ENCODE data around the gene LCE1F. TPM values are rescaled to one million over a fixed set of nuclear protein-coding genes. Genes with fewer than 3 reads are reported as not detected.
A peak's percentile ranks its signal among the peaks of the same experiment; 100 is the strongest.

LCE1F gene
- total RNA-seq, 1 donor = not detected

- no peak for TF ChIP-seq CTCF (IDR thresholded peaks at IDR 0.05; ENCODE audit: insufficient read depth, low read depth, low read length)
- no peak for DNase-seq (ENCODE audit: low read depth)
- no peak overlapping the region for H3K4me3 ChIP-seq (ENCODE audit: low read depth, low read length)
Measured at GRCh38 chr1:152768847-152769533, 6.0 kb upstream of the LCE1F start.

- no peak overlapping the region for H3K4me3 ChIP-seq (ENCODE audit: low read depth, low read length)
- TF ChIP-seq CTCF (IDR thresholded peaks at IDR 0.05; ENCODE audit: insufficient read depth, low read depth, low read length) = no peak
- no peak for DNase-seq (ENCODE audit: low read depth)
Measured at GRCh38 chr1:152770411-152770810, 4.5 kb upstream of the LCE1F start.

- H3K4me3 ChIP-seq (ENCODE audit: low read depth, low read length) = no peak overlapping the region
- TF ChIP-seq CTCF (IDR thresholded peaks at IDR 0.05; ENCODE audit: insufficient read depth, low read depth, low read length) = no peak
- no peak for DNase-seq (ENCODE audit: low read depth)
Measured at GRCh38 chr1:152776361-152776760, 1.4 kb downstream of the LCE1F start.

- H3K4me3 ChIP-seq (ENCODE audit: low read depth, low read length) = no peak overlapping the region
- DNase-seq (ENCODE audit: low read depth) = no peak
- peak; percentile 13 for TF ChIP-seq CTCF (IDR thresholded peaks at IDR 0.05; ENCODE audit: insufficient read depth, low read depth, low read length)
Measured at GRCh38 chr1:152777510-152778137, 2.7 kb downstream of the LCE1F start.

GRCh38 chr1:152783095-152783494 is 8.2 kb downstream of the LCE1F start:
- TF ChIP-seq CTCF (IDR thresholded peaks at IDR 0.05; ENCODE audit: insufficient read depth, low read depth, low read length) = no peak
- DNase-seq (ENCODE audit: low read depth) = no peak
- no peak overlapping the region for H3K4me3 ChIP-seq (ENCODE audit: low read depth, low read length)

- no peak for DNase-seq (ENCODE audit: low read depth)
- no peak for TF ChIP-seq CTCF (IDR thresholded peaks at IDR 0.05; ENCODE audit: insufficient read depth, low read depth, low read length)
- no peak within 1 kb of the TSS for H3K4me3 ChIP-seq (ENCODE audit: low read depth, low read length)
Measured at GRCh38 chr1:152786077-152786476, 11.1 kb downstream of the LCE1F start, which contains the start of gene LCE1E. Gene LCE1E (plus strand): TSS chr1:152786257. CDS start chr1:152787300, 1,043 bp downstream.
